HG03571 (cell line): ENCODE measurements around the gene NUMB.

Source experiments
- ATAC-seq: cut with Tn5 transposase; IDR thresholded peaks from one replicate; pipeline ENCODE4 v1.9.1; 2021; ENCODE audit not compliant: unreplicated experiment

The NUMB gene

DNA sequence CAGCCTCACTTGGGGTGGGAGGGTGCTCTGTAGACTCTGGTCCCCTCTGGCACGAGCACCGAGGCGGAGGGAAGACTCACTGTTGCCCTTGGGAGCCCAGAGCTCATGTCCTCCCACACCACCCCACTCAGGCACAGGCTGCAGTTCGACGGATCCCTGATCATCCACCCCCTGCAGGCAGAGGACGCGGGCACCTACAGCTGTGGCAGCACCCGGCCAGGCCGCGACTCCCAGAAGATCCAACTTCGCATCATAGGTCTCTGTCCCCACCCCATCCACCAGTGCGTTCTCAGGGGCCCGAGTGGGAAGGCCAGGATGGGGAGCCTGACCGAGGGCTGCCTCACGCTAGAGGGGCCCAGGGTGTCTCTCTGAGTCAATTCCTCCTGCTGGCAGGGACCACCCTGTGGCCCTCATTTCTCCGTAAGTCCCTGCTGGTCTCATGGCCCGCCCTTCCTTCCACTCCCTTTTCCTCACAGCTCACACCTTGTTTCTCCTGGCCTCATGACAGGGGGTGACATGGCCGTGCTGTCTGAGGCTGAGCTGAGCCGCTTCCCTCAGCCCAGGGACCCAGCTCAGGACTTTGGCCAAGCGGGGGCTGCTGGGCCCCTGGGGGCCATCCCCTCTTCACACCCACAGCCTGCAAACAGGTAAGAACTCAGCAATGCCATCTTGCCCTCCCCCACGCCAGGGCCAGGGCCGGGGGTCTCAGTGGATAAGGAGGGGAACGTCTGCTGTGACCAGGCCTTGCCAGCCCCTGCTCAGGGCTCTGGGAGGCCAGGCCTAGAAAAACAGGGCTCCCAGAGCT lies 194.1 kb downstream of the NUMB start:
- ATAC-seq: no peak

DNA sequence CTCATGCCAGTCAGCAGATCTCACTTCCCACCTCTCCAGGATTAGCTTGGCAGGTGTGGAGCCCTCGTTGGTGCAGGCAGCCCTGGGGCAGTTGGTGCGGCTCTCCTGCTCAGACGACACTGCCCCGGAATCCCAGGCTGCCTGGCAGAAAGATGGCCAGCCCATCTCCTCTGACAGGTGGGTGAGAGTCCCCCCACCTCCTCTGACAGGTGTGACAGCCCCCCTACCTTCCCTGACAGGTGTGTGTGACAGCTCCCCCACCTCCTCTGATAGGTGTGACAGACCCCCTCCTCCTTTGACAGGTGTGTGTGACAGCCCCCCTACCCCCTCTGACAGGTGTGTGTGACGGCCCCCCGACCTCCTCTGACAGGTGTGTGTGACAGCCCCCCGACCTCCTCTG lies 194.7 kb downstream of the NUMB start:
- no peak for ATAC-seq

DNA sequence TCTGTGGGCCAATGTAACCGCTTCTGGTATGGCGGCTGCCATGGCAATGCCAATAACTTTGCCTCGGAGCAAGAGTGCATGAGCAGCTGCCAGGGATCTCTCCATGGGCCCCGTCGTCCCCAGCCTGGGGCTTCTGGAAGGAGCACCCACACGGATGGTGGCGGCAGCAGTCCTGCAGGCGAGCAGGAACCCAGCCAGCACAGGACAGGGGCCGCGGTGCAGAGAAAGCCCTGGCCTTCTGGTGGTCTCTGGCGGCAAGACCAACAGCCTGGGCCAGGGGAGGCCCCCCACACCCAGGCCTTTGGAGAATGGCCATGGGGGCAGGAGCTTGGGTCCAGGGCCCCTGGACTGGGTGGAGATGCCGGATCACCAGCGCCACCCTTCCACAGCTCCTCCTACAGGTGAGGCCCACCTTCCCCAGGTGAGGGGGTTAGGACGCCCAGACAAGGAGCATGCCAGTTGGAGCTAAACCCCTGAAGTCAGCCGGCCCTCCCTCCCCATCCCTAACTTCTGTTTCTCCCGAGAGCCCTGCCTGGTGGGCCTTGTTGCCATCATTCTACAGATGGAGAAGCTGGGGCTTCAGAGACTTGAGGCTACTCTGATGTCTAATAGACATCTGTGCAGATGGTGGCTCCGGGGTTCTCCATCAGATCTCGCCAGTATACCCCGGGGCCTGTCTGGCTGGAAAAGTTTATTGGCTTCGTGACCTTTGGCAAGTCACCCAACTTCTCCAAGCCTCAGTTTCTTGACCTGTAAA lies 195.7 kb downstream of the NUMB start:
- no peak for ATAC-seq

DNA sequence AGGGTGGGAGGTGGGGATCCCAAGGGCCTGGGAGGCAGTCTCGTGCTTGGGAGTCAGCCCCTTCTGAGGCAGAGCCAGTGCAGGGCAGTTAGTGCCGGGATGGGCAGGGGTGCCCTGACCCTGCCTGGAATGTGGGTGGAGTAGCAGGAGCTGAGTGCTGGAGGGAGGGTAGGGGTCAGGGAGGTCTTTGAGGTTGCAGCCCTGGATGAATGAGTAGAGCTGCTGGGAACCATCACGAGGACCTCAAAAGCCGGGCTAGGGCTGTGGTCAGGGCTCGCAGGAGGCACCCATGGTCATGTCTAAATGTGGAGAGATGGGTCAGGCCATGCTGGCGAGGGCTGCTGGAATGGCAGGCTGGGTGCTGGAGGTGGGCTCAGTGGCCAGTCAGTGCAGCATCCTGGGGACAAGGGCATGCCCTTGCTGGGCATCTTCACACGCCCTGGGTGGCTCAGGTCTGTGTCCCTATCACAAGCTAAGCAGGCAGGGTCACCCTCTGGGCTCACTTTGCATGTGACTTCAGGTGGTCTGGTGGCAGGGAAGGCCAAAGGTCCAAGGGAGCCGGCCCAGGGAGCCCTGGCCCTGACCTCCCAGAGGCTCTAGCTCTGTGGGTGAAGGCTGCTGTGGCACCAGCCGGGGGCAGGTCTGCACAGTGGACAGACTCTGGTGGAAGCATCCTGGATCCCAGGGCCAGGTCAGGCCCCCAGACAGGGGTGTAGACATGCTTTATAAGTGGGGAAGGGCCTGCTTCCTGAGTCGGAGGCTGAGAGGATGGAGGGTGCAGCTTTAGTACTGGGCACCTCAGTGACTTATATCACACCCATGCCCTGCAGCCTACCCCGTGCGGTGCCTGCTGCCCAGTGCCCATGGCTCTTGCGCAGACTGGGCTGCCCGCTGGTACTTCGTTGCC lies 196.6 kb downstream of the NUMB start:
- no peak for ATAC-seq

DNA sequence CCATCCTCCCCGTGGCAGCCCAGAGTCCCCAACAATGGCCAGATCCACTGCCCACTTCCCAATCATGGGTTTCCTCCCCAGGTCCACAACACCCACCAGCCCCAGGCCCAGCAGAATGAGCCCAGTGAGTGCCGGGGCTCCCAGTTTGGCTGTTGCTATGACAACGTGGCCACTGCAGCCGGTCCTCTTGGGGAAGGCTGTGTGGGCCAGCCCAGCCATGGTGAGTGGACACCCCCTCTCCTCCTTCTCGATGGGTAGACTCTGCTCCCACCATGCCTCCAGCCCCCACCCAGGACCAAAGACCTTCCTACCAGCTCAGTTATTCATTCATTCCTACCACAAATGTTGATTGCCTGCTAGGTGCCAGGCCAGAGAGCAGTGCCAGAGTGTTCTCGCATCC lies 197.3 kb downstream of the NUMB start:
- ATAC-seq: no peak

DNA sequence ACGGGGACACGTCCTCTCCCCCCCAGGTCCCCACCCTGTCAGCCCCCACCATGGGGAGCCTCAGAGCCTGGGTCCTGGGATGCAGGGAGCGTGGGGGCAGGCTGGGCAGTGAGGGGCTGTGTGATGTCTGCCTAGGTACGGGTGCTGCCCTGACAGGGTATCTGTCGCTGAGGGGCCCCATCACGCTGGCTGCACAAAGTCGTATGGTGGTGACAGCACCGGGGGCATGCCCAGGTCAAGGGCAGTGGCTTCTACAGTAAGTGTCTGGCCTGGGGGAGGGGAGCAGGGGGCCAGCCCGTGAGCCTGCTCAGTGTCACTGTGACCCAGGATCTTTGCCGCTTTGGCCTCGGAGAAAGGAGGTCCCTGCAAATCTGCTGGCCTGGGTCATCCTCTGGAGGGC lies 197.8 kb downstream of the NUMB start:
- no peak for ATAC-seq

DNA sequence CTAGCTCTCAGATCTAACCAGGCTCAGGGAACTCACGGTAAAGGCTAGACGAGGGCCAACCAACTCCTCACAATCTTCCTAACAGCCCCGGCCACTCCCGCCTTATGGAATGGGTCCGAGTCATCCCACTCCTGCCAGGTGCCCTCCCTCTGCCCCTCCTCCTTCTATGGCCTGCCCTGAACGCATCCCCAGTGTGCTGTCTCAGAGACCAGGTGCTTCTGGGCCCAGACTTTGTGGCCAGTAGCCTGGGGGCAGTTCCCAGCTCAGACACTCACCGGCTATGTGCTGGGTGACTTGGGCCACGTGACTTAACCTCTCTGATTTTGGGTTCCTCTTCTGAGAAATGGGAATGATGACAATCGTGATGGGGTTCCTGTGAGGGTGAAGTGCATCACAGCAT lies 198.5 kb downstream of the NUMB start:
- ATAC-seq: no peak

DNA sequence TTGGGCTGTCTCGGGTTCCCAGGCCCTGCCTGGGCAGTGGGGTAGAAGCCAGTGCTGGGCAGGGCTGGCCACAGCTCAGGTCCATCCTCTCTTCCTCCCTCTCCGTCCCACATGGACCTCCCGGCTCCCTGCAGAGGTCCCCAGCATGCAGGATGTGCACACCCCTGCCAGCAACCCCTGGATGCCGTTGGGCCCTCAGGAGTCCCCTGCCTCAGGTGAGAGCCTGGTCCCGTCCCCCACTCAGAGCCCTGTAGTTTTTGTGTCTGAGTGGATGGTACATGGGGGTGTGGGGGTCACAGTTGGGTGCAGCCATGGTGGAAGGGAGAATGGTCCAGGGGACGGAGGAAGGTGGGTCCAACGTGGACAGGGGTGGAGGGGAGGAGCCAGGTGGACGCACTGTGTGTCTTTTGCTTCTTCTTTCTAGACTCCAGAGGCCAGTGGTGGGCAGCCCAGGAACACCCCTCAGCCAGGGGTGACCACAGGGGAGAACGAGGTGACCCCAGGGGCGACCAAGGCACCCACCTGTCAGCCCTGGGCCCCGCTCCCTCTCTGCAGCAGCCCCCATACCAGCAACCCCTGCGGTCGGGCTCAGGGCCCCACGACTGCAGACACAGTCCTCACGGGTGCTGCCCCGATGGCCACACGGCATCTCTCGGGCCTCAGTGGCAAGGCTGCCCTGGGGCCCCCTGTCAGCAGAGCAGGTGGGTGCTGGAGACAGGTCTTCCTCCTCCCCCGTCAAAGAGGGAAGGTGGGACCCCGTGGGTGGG lies 199.3 kb downstream of the NUMB start:
- ATAC-seq: no peak

DNA sequence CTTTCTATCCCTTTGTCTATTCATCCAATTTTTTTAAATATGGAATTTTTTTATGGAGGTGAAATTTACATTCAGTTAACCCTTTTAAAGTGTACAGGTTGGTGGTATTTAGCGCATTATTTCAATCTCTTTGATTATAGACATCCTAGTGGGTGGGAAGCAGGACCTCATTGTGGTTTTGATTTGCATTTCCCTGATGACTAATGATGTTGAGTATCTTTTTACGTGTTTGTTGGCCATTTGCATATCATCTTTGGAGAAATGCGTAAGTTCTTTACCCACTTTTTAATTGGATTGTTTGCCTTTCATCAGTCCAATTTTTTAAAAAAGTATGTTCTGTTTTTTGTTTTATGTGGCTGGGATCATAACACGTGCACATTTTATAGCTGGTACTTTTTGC lies 200.3 kb downstream of the NUMB start:
- no peak for ATAC-seq

DNA sequence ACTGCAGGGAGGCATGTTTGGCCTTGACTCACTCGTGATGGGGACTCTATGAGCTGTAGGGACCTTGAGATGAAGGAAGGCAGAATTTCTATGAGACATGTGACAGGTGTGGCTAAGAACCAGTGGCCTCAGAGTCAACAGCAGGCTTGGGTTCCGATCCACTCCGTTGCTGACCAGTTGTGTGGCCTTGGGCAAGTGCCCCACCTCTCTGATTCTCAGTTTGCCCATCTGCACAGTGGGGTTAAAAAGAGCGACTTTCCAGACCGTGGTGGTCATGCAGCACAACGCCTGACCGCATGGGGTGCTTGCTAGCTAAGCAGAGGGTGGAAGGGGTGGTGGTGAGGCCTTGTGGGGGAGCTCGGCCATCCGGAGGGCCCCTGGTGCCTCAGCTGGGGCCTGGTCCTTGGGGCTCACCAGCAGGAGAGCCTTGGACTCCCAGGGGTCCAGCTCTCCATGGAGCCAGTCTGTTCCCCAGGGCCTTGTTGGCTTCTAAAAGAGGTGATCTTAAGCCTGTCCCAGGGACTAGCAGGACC lies 202.6 kb downstream of the NUMB start:
- ATAC-seq: no peak

DNA sequence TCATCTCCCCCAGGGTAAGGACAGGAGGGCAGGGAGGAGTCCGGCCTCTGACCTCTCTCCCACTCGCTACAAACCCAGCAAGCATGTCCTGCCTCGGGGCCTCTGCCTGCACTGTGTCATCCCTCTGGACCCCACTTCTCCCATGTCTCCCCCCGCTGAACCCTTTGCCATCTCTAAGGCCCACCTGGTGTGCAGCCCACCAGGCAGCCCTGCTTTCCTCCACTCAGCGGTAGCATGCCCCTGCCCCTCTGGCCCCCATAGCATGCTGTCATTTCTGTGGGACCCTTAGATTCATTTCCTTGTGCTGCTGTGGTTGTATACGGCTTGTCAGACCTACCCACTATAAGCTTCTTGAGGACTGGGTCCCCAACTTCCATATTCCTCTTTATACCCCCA lies 203.3 kb downstream of the NUMB start:
- no peak for ATAC-seq

DNA sequence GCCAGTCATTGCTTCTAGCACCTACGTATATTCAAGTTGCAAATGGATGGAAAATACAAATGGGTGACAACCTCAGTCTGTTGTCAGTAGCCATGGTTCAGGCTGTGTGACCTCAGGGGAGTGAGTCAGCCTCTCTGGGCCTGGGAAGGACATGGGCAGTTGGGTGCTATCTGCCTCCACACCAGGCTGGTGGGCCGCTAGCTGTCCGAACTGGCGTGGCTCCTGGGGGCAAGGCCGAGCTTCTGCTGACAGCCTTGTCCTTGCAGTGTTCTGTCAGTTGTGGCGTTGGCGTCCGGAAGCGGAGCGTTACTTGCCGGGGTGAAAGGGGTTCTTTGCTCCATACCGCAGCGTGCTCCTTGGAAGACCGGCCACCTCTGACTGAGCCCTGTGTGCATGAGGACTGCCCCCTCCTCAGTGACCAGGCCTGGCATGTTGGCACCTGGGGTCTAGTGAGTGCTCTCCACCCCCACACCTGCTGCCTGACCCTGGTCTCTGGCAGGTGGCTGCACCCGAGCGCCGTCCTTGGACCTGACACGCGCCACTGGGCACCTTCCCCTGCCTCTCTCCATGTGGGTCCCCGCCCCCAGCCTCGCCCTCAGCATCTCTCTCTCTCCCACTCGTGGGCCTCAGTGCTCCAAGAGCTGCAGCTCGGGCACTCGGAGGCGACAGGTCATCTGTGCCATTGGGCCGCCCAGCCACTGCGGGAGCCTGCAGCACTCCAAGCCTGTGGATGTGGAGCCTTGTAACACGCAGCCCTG lies 203.9 kb downstream of the NUMB start:
- ATAC-seq: no peak

DNA sequence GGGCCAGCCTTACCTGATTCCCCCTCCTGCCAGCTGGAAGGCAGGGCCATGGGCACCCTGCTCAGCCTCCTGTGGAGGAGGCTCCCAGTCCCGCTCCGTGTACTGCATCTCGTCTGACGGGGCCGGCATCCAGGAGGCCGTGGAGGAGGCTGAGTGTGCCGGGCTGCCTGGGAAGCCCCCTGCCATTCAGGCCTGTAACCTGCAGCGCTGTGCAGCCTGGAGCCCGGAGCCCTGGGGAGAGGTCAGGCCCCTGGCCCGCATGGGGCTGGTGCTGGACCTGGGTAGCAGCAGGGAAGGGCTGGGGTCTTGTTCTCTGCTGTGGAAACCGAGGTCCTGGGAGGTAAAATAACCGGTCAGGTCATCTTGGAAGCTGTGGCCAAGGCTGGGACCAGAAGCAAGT lies 204.6 kb downstream of the NUMB start:
- no peak for ATAC-seq

DNA sequence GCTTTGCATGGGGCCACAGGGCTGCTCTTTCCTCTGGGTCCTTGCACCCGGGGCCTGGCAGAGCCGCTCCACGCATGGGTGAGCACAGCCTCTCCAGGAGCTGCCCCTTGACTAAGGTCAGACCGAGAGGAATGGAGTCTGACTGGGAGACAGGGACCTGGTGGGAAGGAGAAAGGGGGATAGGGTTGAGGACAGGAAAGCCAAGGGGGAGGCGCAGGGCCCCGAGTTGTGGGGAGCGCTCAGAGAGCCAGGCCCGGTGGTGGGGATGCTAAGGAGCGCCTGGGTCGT lies 205.1 kb downstream of the NUMB start:
- ATAC-seq: no peak

DNA sequence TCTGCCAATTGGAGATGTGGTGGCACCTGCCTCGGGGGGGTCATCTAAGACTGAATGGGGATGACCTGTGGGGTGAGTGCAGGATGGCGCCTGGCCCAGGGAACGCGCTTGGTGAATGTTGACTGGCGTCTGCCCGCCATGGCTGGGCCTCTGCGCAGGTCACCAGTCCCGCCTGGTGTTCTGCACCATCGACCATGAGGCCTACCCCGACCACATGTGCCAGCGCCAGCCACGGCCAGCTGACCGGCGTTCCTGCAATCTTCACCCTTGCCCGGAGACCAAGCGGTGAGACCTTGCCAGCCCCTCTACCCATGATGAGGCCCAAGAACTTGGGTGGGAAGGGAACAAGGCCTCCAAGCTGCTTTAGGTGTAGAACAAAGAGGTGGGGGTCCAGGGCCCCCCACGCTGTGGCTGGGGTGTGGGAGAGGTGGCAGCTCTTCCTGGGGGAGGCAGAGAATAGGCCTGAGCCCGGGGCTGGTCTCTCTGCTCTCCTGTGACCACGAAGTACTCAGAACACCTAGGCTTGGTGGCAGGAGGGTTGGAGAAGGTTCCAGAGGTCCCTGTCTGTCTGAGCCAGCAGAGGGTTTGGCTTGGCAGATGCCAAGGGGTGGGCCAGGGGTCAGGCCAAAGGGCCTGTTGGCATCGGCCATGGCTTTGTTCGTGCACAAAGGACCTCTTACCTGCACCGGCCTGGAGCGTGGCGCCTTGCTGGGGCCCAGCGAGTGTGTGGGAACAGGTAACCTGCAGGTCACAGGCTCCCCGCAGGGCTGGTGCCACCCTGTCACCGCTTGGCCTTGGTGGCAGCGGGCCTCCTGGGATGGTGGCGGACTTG lies 205.6 kb downstream of the NUMB start:
- no peak for ATAC-seq

DNA sequence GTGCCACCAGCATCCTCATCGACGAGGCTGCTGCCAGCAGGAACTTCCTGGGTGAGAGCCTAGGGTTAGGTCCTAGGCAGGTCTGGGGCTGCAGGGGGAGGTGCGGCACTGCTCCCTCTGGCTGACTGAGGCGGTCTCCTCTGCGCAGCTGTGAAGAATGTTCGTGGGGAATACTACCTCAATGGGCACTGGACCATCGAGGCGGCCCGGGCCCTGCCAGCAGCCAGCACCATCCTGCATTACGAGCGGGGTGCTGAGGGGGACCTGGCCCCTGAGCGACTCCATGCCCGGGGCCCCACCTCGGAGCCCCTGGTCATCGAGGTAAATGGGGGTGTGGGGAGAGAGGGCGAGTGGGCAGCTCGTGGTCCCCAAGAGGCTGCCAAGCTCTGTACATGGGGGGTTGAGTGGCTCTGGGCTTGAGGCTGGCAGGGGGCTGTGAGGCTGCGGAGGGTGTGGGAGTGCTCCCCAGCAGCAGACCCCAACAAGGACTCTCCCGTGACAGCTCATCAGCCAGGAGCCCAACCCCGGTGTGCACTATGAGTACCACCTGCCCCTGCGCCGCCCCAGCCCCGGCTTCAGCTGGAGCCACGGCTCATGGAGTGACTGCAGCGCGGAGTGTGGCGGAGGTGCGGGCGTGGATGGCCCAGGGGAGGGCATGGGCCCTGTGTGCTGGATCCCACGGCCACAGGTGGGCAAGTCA lies 206.7 kb downstream of the NUMB start:
- no peak for ATAC-seq

DNA sequence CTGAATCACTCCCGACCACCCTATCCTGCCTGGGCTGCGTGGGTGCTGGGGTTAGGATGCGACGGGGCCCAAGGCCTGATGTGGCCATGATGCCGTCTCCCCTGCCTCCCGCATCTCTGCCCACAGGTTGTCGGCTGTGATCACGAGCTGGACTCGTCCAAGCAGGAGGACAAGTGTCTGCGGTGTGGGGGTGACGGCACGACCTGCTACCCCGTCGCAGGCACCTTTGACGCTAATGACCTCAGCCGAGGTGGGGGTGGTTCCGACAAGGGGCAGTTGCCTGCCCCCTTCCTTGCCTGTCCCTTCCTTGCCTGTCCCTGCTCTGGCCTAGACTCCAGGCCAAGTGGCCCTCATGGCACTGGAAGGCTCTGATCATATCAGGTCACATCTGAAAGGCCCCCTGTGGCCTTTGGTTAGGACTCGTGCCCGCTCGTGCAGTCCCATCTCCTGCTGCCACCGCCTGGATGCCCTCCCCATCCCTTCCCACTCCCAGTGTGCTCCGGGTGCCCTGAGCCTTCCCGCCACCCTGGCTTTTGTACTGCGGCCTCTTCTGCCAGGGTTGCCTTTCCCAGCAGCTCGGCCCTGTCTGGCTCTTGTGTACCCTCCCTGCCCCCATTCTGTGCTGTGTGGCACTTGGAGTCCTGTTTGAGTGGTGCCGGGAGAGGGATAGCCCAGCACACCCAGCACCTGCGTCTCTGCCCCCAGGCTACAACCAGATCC lies 207.4 kb downstream of the NUMB start:
- ATAC-seq: no peak

DNA sequence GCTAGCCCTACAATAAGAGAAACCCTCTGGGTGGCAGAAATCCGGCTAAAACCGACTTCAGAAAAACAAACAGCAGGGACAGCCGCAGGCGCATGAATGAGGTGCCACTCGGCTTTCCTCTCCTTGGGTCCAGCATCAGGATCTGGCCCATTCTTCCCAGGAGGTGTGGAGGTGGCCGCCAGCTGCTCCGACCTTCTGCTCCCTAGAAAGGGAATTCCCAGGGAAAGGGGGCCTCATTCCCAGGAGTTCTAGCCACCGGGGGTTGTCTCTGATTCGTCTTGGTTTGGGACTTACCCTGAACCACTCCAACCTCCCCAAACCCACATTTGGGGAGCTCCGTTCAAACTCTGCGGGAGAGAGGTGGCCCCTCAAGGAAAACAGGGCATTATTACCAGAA lies 208.0 kb downstream of the NUMB start:
- ATAC-seq: no peak
